A549 (cell line): ENCODE measurements around the gene COMMD7.

Experiments
- EP300 ChIP-seq, 2 experiments: fragments of >200 bp; sonication (Bioruptor Twin); formaldehyde crosslinking; IDR thresholded peaks; 2 replicates in 1 of 2; 3 replicates in 1 of 2; pipeline ENCODE4 v1.6.1; 2016 to 2017
- JUN ChIP-seq, 2 experiments: fragments of >200 bp; sonication (Bioruptor Twin); formaldehyde crosslinking; IDR thresholded peaks; 2 replicates in 1 of 2; 3 replicates in 1 of 2; pipeline ENCODE4 v1.6.1; 2016 to 2017
- MAZ ChIP-seq: fragments of 150-350 bp; IDR thresholded peaks from 2 replicates; pipeline ENCODE4 v1.6.1; 2014; ENCODE audit warnings: antibody characterized with exemption, low read depth, low read length, borderline replicate concordance
- RAD21 ChIP-seq, 2 experiments: fragments of >200 bp in 1 of 2; sonication (Bioruptor Twin) in 1 of 2; formaldehyde crosslinking in 1 of 2; IDR thresholded peaks in 1 of 2; conservative IDR thresholded peaks in 1 of 2; 2 replicates in 1 of 2; 3 replicates in 1 of 2; pipeline ENCODE4 v1.6.1; 2012 to 2018; ENCODE audit warnings: inconsistent platforms in 1 of 2
- RNF2 ChIP-seq: fragments of 200-600 bp; sonication (generic); IDR thresholded peaks from 2 replicates; pipeline ENCODE4 v1.6.1; 2016; ENCODE audit warnings: low read depth, mild to moderate bottlenecking, antibody characterized with exemption, moderate library complexity, borderline replicate concordance
- TF ChIP-seq, protein P1 (sequence below): fragments of >200 bp; sonication (Bioruptor Twin); formaldehyde crosslinking; IDR thresholded peaks from 3 replicates; pipeline ENCODE4 v1.5.1; 2016
- TF ChIP-seq, protein P2 (sequence below): IDR thresholded peaks from 2 replicates; pipeline ENCODE4 v1.6.1; 2012
- TF ChIP-seq, protein P3 (sequence below): IDR thresholded peaks from 2 replicates; pipeline ENCODE4 v1.6.1; 2012; ENCODE audit warnings: low read depth, borderline replicate concordance

DNA sequence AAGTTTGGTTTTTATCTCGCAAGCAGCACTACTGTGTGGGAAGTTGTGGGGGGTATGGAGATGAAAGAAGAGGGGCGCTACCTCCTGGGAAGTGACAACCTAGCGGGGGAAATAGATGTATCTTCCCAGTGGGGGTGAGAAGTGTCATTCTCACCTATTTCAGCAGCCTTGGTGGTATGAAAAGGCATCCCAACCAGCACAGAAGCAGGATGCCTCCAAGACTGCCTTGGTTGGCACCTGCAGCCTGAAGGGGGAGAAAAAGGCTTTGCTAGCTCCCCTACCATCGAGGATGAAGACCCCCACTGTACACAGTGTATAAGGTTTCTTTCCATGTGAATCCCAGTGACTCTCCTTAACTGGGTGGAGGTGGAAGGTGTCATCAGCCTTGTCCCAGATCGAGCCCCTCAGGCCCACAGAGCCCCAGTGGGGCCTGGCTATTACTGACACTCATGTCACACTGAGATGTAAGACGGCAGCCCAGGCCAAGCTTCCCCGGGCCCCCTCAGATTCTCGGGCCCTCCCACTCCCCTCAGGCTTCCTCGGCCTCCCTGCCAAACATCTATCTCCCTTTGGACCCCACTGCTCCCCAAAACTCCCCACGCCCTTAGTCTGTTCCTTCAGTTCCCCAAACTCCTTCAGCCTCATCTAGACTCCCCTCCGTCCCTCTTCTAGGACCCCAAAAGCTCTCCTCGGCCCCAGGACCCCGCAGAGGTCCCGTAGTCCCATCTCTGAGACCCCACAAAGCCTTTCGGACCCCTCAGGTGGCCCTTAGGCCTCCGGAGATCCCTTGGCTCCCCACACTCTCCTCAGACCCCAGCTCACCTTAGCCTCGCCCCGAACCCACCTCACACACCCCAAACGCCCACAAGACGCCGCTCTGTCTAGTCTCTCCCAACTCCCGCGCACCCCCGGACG lies 688 bp downstream of the COMMD7 start:
- TF ChIP-seq, protein P1, sequence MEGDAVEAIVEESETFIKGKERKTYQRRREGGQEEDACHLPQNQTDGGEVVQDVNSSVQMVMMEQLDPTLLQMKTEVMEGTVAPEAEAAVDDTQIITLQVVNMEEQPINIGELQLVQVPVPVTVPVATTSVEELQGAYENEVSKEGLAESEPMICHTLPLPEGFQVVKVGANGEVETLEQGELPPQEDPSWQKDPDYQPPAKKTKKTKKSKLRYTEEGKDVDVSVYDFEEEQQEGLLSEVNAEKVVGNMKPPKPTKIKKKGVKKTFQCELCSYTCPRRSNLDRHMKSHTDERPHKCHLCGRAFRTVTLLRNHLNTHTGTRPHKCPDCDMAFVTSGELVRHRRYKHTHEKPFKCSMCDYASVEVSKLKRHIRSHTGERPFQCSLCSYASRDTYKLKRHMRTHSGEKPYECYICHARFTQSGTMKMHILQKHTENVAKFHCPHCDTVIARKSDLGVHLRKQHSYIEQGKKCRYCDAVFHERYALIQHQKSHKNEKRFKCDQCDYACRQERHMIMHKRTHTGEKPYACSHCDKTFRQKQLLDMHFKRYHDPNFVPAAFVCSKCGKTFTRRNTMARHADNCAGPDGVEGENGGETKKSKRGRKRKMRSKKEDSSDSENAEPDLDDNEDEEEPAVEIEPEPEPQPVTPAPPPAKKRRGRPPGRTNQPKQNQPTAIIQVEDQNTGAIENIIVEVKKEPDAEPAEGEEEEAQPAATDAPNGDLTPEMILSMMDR, result no peak
- no peak for TF ChIP-seq MAZ
- TF ChIP-seq RAD21 (conservative IDR thresholded peaks at IDR 0.05 in 1 of 2, IDR thresholded peaks at IDR 0.05 in 1 of 2), result no peak
- TF ChIP-seq RNF2, result no peak
- TF ChIP-seq, protein P2, sequence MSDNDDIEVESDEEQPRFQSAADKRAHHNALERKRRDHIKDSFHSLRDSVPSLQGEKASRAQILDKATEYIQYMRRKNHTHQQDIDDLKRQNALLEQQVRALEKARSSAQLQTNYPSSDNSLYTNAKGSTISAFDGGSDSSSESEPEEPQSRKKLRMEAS, result no peak
- no peak for TF ChIP-seq EP300 (IDR thresholded peaks at IDR 0.05)
- no peak for TF ChIP-seq JUN (IDR thresholded peaks at IDR 0.05)
- TF ChIP-seq, protein P3, sequence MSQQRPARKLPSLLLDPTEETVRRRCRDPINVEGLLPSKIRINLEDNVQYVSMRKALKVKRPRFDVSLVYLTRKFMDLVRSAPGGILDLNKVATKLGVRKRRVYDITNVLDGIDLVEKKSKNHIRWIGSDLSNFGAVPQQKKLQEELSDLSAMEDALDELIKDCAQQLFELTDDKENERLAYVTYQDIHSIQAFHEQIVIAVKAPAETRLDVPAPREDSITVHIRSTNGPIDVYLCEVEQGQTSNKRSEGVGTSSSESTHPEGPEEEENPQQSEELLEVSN, result no peak
